Right forelimb (tissue), 1 donor: ENCODE measurements around the gene TMEM116.
"Not testable (repeated sequence)": the region's sequence is repeated elsewhere in the genome, so short reads cannot be mapped to it uniquely, and the experiment has no call there.

Experiments used
- DNase-seq: peaks from one replicate; pipeline ENCODE4 v3.0.0-alpha.2; 2018

Gene TMEM116

GRCh38 chr12:111975161-111975931 is 37.6 kb downstream of the TMEM116 start:
- no peak for DNase-seq

- DNase-seq, result no peak
Measured at GRCh38 chr12:111971800-111972199, 41.2 kb downstream of the TMEM116 start.

- no peak for DNase-seq
Measured at GRCh38 chr12:111964935-111965334, 48.0 kb downstream of the TMEM116 start.

- DNase-seq, result not testable (repeated sequence)
Measured at GRCh38 chr12:111959518-111959917, 53.4 kb downstream of the TMEM116 start.

GRCh38 chr12:111957224-111957623 is 55.7 kb downstream of the TMEM116 start:
- not testable (repeated sequence) for DNase-seq

- DNase-seq, result no peak
Measured at GRCh38 chr12:111954969-111955368, 58.0 kb downstream of the TMEM116 start.

- DNase-seq, result no peak
Measured at GRCh38 chr12:111953455-111953854, 59.5 kb downstream of the TMEM116 start.

GRCh38 chr12:111952084-111952787 is 60.7 kb downstream of the TMEM116 start:
- not testable (repeated sequence) for DNase-seq

GRCh38 chr12:111950961-111951676 is 61.8 kb downstream of the TMEM116 start:
- DNase-seq, result not testable (repeated sequence)

GRCh38 chr12:111943929-111944328 is 69.0 kb downstream of the TMEM116 start:
- no peak for DNase-seq

- no peak for DNase-seq
Measured at GRCh38 chr12:111942557-111942956, 70.4 kb downstream of the TMEM116 start.

GRCh38 chr12:111937429-111937828 is 75.5 kb downstream of the TMEM116 start:
- DNase-seq, result no peak

GRCh38 chr12:111936869-111937268 is 76.1 kb downstream of the TMEM116 start:
- DNase-seq, result no peak

- DNase-seq, result no peak
Measured at GRCh38 chr12:111932241-111932640, 80.7 kb downstream of the TMEM116 start.

- DNase-seq, result no peak
Measured at GRCh38 chr12:111927346-111927745, 85.6 kb downstream of the TMEM116 start.

GRCh38 chr12:111926631-111927030 is 86.3 kb downstream of the TMEM116 start:
- no peak for DNase-seq

- DNase-seq, result no peak
Measured at GRCh38 chr12:111925171-111925570, 87.8 kb downstream of the TMEM116 start.

- no peak for DNase-seq
Measured at GRCh38 chr12:111907740-111908139, 105.2 kb downstream of the TMEM116 start.

GRCh38 chr12:111905502-111905901 is 107.5 kb downstream of the TMEM116 start:
- no peak for DNase-seq

- DNase-seq, result no peak
Measured at GRCh38 chr12:111904446-111904975, 108.5 kb downstream of the TMEM116 start.

GRCh38 chr12:111901182-111901581 is 111.8 kb downstream of the TMEM116 start:
- DNase-seq, result no peak

GRCh38 chr12:111894556-111894955 is 118.4 kb downstream of the TMEM116 start:
- no peak for DNase-seq

- no peak for DNase-seq
Measured at GRCh38 chr12:111893287-111893686, 119.7 kb downstream of the TMEM116 start.
